Ascending aorta (tissue), 2 donors: ENCODE data around the gene STK32B. TPM values are rescaled to one million over a fixed set of nuclear protein-coding genes. Genes with fewer than 3 reads are reported as not detected.
"Not testable (repeated sequence)": the region's sequence is repeated elsewhere in the genome, so short reads cannot be mapped to it uniquely, and the experiment has no call there.

Experiments used
- DNase-seq, 2 donors: peaks; one replicate each; pipeline ENCODE4 v3.0.0-alpha.2; 2019; ENCODE audit warnings: low spot score in 2 of 2
- H3K27ac ChIP-seq, 2 donors: fragments of 200-600 bp; sonication (generic); one replicate each; pipeline ENCODE4 v1.5.1; 2016 to 2017; ENCODE audit warnings: mild to moderate bottlenecking in 1 of 2
- H3K27me3 ChIP-seq: fragments of 200-600 bp; sonication (generic); one replicate; pipeline ENCODE4 v1.5.1; 2017
- H3K36me3 ChIP-seq, 2 donors: fragments of 200-600 bp; sonication (generic); one replicate each; pipeline ENCODE4 v1.5.1; 2016
- H3K4me1 ChIP-seq, 2 donors: fragments of 200-600 bp; sonication (generic); one replicate each; pipeline ENCODE4 v1.5.1; 2016 to 2017; ENCODE audit warnings: mild to moderate bottlenecking in 1 of 2
- H3K4me3 ChIP-seq, 2 donors: fragments of 200-600 bp; sonication (generic); one replicate each; pipeline ENCODE4 v1.5.1; 2016 to 2017; ENCODE audit warnings: mild to moderate bottlenecking in 1 of 2
- H3K9me3 ChIP-seq, 2 donors: fragments of 200-600 bp; sonication (generic); one replicate each; pipeline ENCODE4 v1.5.1; 2016
- CTCF ChIP-seq, 3 experiments: fragments of 200-600 bp in 2 of 3; fragments of 450-650 bp in 1 of 3; sonication (generic) in 2 of 3; IDR thresholded peaks; one replicate each; pipeline ENCODE4 v1.5.1; 2016 to 2019; ENCODE audit warnings: antibody characterized with exemption in 3 of 3, mild to moderate bottlenecking in 1 of 3, moderate library complexity in 1 of 3
- intact Hi-C: fragments of 100-400 bp; cut with DNase I; formaldehyde crosslinking; loops from one replicate; pipeline ENCODE4 v1.15.1; 2023
- total RNA-seq: library from RNA; depleted of rRNA; stranded (reverse); fragments of >200 nt; gene quantifications from one replicate; pipeline ENCODE4 v1.1.0, GENCODE V29; 2016

Gene STK32B
- total RNA-seq, 1 donor from 2014 or later = 2.3 TPM

- Histone ChIP-seq H3K27ac (no peak overlapping the region), H3K4me3 (no peak overlapping the region), H3K36me3 (no peaks in the 10 kb centered on the region), H3K9me3 (no peaks in the 10 kb centered on the region), H3K27me3 (no peaks in the 10 kb centered on the region), H3K4me1 (no peaks in the 10 kb centered on the region)
- TF ChIP-seq CTCF (IDR thresholded peaks at IDR 0.05) = no peak
- no peak for DNase-seq
- intact Hi-C loops = no loop called here
Observed at GRCh38 chr4:5261866-5262265, 210.6 kb downstream of the STK32B start.

GRCh38 chr4:5266991-5267390 is 215.7 kb downstream of the STK32B start:
- no peak overlapping the region for H3K27ac ChIP-seq
- H3K9me3 ChIP-seq = no peaks in the 10 kb centered on the region
- intact Hi-C loops = no loop called here
- no peak for DNase-seq
- no peaks in the 10 kb centered on the region for H3K4me1 ChIP-seq
- no peak overlapping the region for H3K4me3 ChIP-seq
- TF ChIP-seq CTCF (IDR thresholded peaks at IDR 0.05) = no peak
- H3K27me3 ChIP-seq = no peaks in the 10 kb centered on the region
- H3K36me3 ChIP-seq = no peaks in the 10 kb centered on the region

- no peak overlapping the region for H3K27ac ChIP-seq
- H3K9me3 ChIP-seq = no peaks in the 10 kb centered on the region
- intact Hi-C loops = no loop called here
- no peak for TF ChIP-seq CTCF (IDR thresholded peaks at IDR 0.05)
- no peak for DNase-seq
- H3K27me3 ChIP-seq = no peaks in the 10 kb centered on the region
- H3K4me3 ChIP-seq = no peak overlapping the region
- no peaks in the 10 kb centered on the region for H3K36me3 ChIP-seq
- no peaks in the 10 kb centered on the region for H3K4me1 ChIP-seq
Observed at GRCh38 chr4:5267408-5267807, 216.1 kb downstream of the STK32B start.

GRCh38 chr4:5276475-5277075 is 225.3 kb downstream of the STK32B start:
- Histone ChIP-seq H3K27me3 (no peaks in the 10 kb centered on the region), H3K4me3 (no peak overlapping the region), H3K36me3 (no peaks in the 10 kb centered on the region), H3K27ac (no peak overlapping the region), H3K4me1 (no peaks in the 10 kb centered on the region), H3K9me3 (no peaks in the 10 kb centered on the region)
- intact Hi-C loops = no loop called here
- no peak for TF ChIP-seq CTCF (IDR thresholded peaks at IDR 0.05)
- no peak for DNase-seq

- Histone ChIP-seq H3K4me3 (no peak overlapping the region), H3K9me3 (no peaks in the 10 kb centered on the region), H3K4me1 (no peaks in the 10 kb centered on the region), H3K27me3 (no peaks in the 10 kb centered on the region), H3K27ac (no peak overlapping the region), H3K36me3 (no peaks in the 10 kb centered on the region)
- no peak for TF ChIP-seq CTCF (IDR thresholded peaks at IDR 0.05)
- intact Hi-C loops = no loop called here
- no peak for DNase-seq
Observed at GRCh38 chr4:5277079-5277478, 225.8 kb downstream of the STK32B start.

GRCh38 chr4:5278213-5278612 is 226.9 kb downstream of the STK32B start:
- no peaks in the 10 kb centered on the region for H3K9me3 ChIP-seq
- H3K36me3 ChIP-seq = no peaks in the 10 kb centered on the region
- H3K4me1 ChIP-seq = no peaks in the 10 kb centered on the region
- no peak for TF ChIP-seq CTCF (IDR thresholded peaks at IDR 0.05)
- H3K4me3 ChIP-seq = no peak overlapping the region
- DNase-seq = no peak
- no peak overlapping the region for H3K27ac ChIP-seq
- no peaks in the 10 kb centered on the region for H3K27me3 ChIP-seq
- intact Hi-C loops = no loop called here

GRCh38 chr4:5280069-5280468 is 228.8 kb downstream of the STK32B start:
- intact Hi-C loops, H3K36me3 ChIP-seq, H3K27ac ChIP-seq, H3K4me3 ChIP-seq, H3K27me3 ChIP-seq, H3K9me3 ChIP-seq, H3K4me1 ChIP-seq, DNase-seq: not testable (repeated sequence)
